Mammary epithelial cell (primary cell): ENCODE measurements around the gene UQCRC1.

Experiments
- EZH2 ChIP-seq: IDR thresholded peaks from 2 replicates; pipeline ENCODE4 v1.6.1; 2012; ENCODE audit warnings: low read length, inconsistent platforms, borderline replicate concordance
- TF ChIP-seq, protein P1 (sequence below), 2 donors: IDR thresholded peaks in 1 of 2; conservative IDR thresholded peaks in 1 of 2; 2 replicates each; pipeline ENCODE4 v1.5.1; 2011 to 2012; ENCODE audit warnings: inconsistent platforms in 2 of 2, low read length in 2 of 2, mild to moderate bottlenecking in 2 of 2, control low read depth in 1 of 2, low read depth in 1 of 2; ENCODE audit not compliant: insufficient read depth in 1 of 2; ENCODE audit errors: extremely low read depth in 1 of 2

- TF ChIP-seq, protein P1, sequence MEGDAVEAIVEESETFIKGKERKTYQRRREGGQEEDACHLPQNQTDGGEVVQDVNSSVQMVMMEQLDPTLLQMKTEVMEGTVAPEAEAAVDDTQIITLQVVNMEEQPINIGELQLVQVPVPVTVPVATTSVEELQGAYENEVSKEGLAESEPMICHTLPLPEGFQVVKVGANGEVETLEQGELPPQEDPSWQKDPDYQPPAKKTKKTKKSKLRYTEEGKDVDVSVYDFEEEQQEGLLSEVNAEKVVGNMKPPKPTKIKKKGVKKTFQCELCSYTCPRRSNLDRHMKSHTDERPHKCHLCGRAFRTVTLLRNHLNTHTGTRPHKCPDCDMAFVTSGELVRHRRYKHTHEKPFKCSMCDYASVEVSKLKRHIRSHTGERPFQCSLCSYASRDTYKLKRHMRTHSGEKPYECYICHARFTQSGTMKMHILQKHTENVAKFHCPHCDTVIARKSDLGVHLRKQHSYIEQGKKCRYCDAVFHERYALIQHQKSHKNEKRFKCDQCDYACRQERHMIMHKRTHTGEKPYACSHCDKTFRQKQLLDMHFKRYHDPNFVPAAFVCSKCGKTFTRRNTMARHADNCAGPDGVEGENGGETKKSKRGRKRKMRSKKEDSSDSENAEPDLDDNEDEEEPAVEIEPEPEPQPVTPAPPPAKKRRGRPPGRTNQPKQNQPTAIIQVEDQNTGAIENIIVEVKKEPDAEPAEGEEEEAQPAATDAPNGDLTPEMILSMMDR (conservative IDR thresholded peaks at IDR 0.05 in 1 of 2, IDR thresholded peaks at IDR 0.05 in 1 of 2; ENCODE audit: extremely low read depth in 1 of 2, insufficient read depth in 1 of 2, low read depth in 1 of 2, low read length in 2 of 2): no peak
- TF ChIP-seq EZH2: no peak
Measured at GRCh38 chr3:48567500-48567899, 41.9 kb downstream of the UQCRC1 start.
